GM23338 (cell line): ENCODE results near the gene BMP8B. TPM values are rescaled to one million over a fixed set of nuclear protein-coding genes. Genes with fewer than 3 reads are reported as not detected.

Source experiments
- ATAC-seq: fragments of 200-7000 bp; cut with Tn5 transposase; 3 replicates; pipeline ENCODE4 v1.9.1; 2020
- DNase-seq: peaks from one replicate; pipeline ENCODE4 v3.0.0-alpha.2; 2015; ENCODE audit warnings: low spot score
- H2AFZ ChIP-seq: fragments of 200-600 bp; sonication (generic); 2 replicates; pipeline ENCODE4 v1.8.0; 2016; ENCODE audit warnings: antibody characterized with exemption, mild to moderate bottlenecking, moderate library complexity
- H3F3A ChIP-seq: fragments of 200-600 bp; sonication (generic); replicated peaks from 2 replicates; pipeline ENCODE4 v1.8.0; 2017; ENCODE audit warnings: antibody characterized with exemption, mixed run types, low read depth
- H3K27ac ChIP-seq: fragments of 200-600 bp; sonication (generic); 2 replicates; pipeline ENCODE4 v1.6.1; 2016; ENCODE audit warnings: low read depth
- H3K27me3 ChIP-seq: fragments of 200-600 bp; sonication (generic); 2 replicates; pipeline ENCODE4 v1.8.0; 2016; ENCODE audit warnings: mild to moderate bottlenecking, mixed run types, moderate library complexity; ENCODE audit not compliant: insufficient read depth
- H3K36me3 ChIP-seq: fragments of 200-600 bp; sonication (generic); 2 replicates; pipeline ENCODE4 v1.8.0; 2016; ENCODE audit warnings: mild to moderate bottlenecking; ENCODE audit not compliant: insufficient read depth
- H3K4me1 ChIP-seq: fragments of 200-600 bp; sonication (generic); 2 replicates; pipeline ENCODE4 v1.8.0; 2016; ENCODE audit warnings: mild to moderate bottlenecking, moderate library complexity; ENCODE audit not compliant: insufficient read depth
- H3K4me2 ChIP-seq: fragments of 200-600 bp; sonication (generic); 2 replicates; pipeline ENCODE4 v1.7.1; 2017; ENCODE audit warnings: mixed run types
- H3K4me3 ChIP-seq: fragments of 200-600 bp; sonication (generic); 2 replicates; pipeline ENCODE4 v1.6.1; 2016; ENCODE audit warnings: mixed run types
- H3K79me2 ChIP-seq: fragments of 200-600 bp; sonication (generic); replicated peaks from 2 replicates; pipeline ENCODE4 v1.8.0; 2017; ENCODE audit warnings: mild to moderate bottlenecking; ENCODE audit not compliant: insufficient read depth
- H3K9me2 ChIP-seq: fragments of 200-600 bp; sonication (generic); 2 replicates; pipeline ENCODE4 v1.8.0; 2017; ENCODE audit not compliant: insufficient read depth
- H4K20me1 ChIP-seq: fragments of 200-600 bp; sonication (generic); replicated peaks from 2 replicates; pipeline ENCODE4 v1.8.0; 2017; ENCODE audit warnings: mild to moderate bottlenecking; ENCODE audit not compliant: insufficient read depth
- H3K27ac Mint-ChIP-seq: 2 replicates; pipeline ENCODE4 v1.8.0; 2020; ENCODE audit warnings: inconsistent platforms, mild to moderate bottlenecking, moderate library complexity, mixed read lengths
- H3K27me3 Mint-ChIP-seq: 3 replicates; pipeline ENCODE4 v1.8.0; 2022; ENCODE audit warnings: low read depth, mild to moderate bottlenecking, moderate library complexity, mixed read lengths, inconsistent platforms; ENCODE audit not compliant: insufficient read depth, poor library complexity
- H3K36me3 Mint-ChIP-seq: 3 replicates; pipeline ENCODE4 v1.8.0; 2021; ENCODE audit warnings: low read depth, mild to moderate bottlenecking, inconsistent platforms, moderate library complexity, mixed read lengths
- H3K4me1 Mint-ChIP-seq: 3 replicates; pipeline ENCODE4 v1.8.0; 2020; ENCODE audit warnings: mild to moderate bottlenecking, inconsistent platforms, mixed read lengths
- H3K4me3 Mint-ChIP-seq: 3 replicates; pipeline ENCODE4 v1.8.0; 2021; ENCODE audit warnings: moderate library complexity, mild to moderate bottlenecking, inconsistent platforms, mixed read lengths
- H3K9me3 Mint-ChIP-seq: 3 replicates; pipeline ENCODE4 v1.8.0; 2020; ENCODE audit warnings: moderate library complexity, mild to moderate bottlenecking, inconsistent platforms, mixed read lengths
- CREB1 ChIP-seq: fragments of 250-450 bp; sonication (Bioruptor Pico); IDR thresholded peaks from 2 replicates; pipeline ENCODE4 v1.5.0; 2020; ENCODE audit warnings: low read depth, mild to moderate bottlenecking, moderate library complexity
- EZH2 ChIP-seq: fragments of 200-600 bp; sonication (generic); IDR thresholded peaks from one replicate; pipeline ENCODE4 v1.8.0; 2017; ENCODE audit warnings: antibody characterized with exemption, mild to moderate bottlenecking, low read depth; ENCODE audit not compliant: unreplicated experiment
- EZH2phosphoT487 ChIP-seq: fragments of 200-600 bp; sonication (generic); IDR thresholded peaks from one replicate; pipeline ENCODE4 v1.8.1; 2018; ENCODE audit warnings: antibody characterized with exemption; ENCODE audit not compliant: unreplicated experiment
- JUNB ChIP-seq: IDR thresholded peaks from one replicate; pipeline ENCODE4 v1.6.1; 2016; ENCODE audit warnings: antibody characterized with exemption; ENCODE audit not compliant: unreplicated experiment
- NANOG ChIP-seq: IDR thresholded peaks from 2 replicates; pipeline ENCODE4 v1.6.1; 2016; ENCODE audit warnings: antibody characterized with exemption, borderline replicate concordance
- POLR2AphosphoS5 ChIP-seq: IDR thresholded peaks from 2 replicates; pipeline ENCODE4 v1.6.1; 2016; ENCODE audit warnings: antibody characterized with exemption, low read depth
- STAT1 ChIP-seq: IDR thresholded peaks from one replicate; pipeline ENCODE4 v1.6.1; 2016; ENCODE audit warnings: antibody characterized with exemption; ENCODE audit not compliant: unreplicated experiment
- ZNF114 ChIP-seq: fragments of 250-450 bp; sonication (Bioruptor Pico); IDR thresholded peaks from 2 replicates; pipeline ENCODE4 v1.5.0; 2020; ENCODE audit warnings: mild to moderate bottlenecking, moderate library complexity
- ZNF331 ChIP-seq: fragments of 250-450 bp; sonication (Bioruptor Pico); IDR thresholded peaks from 2 replicates; pipeline ENCODE4 v1.5.0; 2020; ENCODE audit warnings: low read depth, mild to moderate bottlenecking, moderate library complexity
- polyA plus RNA-seq: library from polyadenylated mRNA; unstranded; fragments of >200 nt; fragmentation: Nextera tagmentation; extraction: Ambion mirVana; gene quantifications from 2 replicates; pipeline ENCODE4 v1.2.1, GENCODE V29; 2016
- total RNA-seq: library from RNA; depleted of rRNA; stranded (reverse); fragments of >200 nt; shearing (Covaris generic); gene quantifications from 2 replicates; pipeline ENCODE4 v1.2.3, GENCODE V29; 2014
- TF ChIP-seq, protein P1 (sequence below): IDR thresholded peaks from one replicate; pipeline ENCODE4 v1.6.1; 2018; ENCODE audit warnings: antibody characterized with exemption; ENCODE audit not compliant: unreplicated experiment
- TF ChIP-seq, protein P2 (sequence below), 2 experiments: fragments of 200-600 bp in 1 of 2; sonication (generic) in 1 of 2; conservative IDR thresholded peaks; 2 replicates each; pipeline versions ENCODE4 v1.5.1 to v1.6.1; 2016 to 2017; ENCODE audit warnings: antibody characterized with exemption in 2 of 2, low read depth in 2 of 2, mild to moderate bottlenecking in 2 of 2, moderate library complexity in 1 of 2
- TF ChIP-seq, protein P3 (sequence below): fragments of 250-450 bp; sonication (Bioruptor Pico); IDR thresholded peaks from 2 replicates; pipeline ENCODE4 v1.5.0; 2020; ENCODE audit warnings: mild to moderate bottlenecking, moderate library complexity
- TF ChIP-seq, protein P4 (sequence below): IDR thresholded peaks from 2 replicates; pipeline ENCODE4 v1.6.1; 2016; ENCODE audit warnings: antibody characterized with exemption

Gene BMP8B
- total and polyA plus RNA-seq, 2 experiments from 2014 or later = 0.16 to 0.90 TPM

DNA sequence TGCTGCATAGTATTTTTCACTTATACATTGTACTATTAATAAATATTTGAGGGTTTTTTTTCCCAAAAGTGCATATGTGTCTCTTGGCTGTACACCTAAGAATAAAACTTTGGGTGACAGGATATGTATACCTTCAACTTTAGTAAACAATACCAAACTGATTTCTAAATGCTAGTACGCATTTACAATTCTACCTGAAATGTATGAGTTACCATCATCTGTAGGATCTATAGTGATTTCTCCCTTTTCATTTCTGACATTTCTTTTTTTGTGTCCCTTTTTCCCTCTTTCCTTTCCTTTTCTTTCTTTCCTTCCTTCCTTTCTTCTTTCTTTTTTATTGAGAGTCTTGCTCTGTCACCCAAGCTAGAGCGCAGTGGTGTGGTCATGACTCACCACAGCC lies 16.7 kb upstream of the BMP8B start:
- DNase-seq = no peak
- Histone ChIP-seq H3K4me1 (peaks cover 10% of the 10 kb centered on the region; the same call in 1 of the 2 replicates), H3F3A (no peaks in the 10 kb centered on the region), H3K4me2 (no peak overlapping the region), H3K9me2 (no peaks in the 10 kb centered on the region), H3K4me3 (no peak overlapping the region), H3K27me3 (no peaks in the 10 kb centered on the region), H2AFZ (no peak overlapping the region), H3K36me3 (peaks cover 5% of the 10 kb centered on the region; the same call in 1 of the 2 replicates), H3K79me2 (no peaks in the 10 kb centered on the region), H3K27ac (no peak overlapping the region), H4K20me1 (no peaks in the 10 kb centered on the region)
- Mint-ChIP-seq H3K27me3 (peaks cover 1% of the 10 kb centered on the region), H3K4me3 (no peak overlapping the region), H3K36me3 (no peaks in the 10 kb centered on the region; the same call in 2 of the 3 replicates), H3K4me1 (peaks cover 8% of the 10 kb centered on the region), H3K27ac (no peak overlapping the region), H3K9me3 (peaks cover 19% of the 10 kb centered on the region)
- TF ChIP-seq, protein P1, sequence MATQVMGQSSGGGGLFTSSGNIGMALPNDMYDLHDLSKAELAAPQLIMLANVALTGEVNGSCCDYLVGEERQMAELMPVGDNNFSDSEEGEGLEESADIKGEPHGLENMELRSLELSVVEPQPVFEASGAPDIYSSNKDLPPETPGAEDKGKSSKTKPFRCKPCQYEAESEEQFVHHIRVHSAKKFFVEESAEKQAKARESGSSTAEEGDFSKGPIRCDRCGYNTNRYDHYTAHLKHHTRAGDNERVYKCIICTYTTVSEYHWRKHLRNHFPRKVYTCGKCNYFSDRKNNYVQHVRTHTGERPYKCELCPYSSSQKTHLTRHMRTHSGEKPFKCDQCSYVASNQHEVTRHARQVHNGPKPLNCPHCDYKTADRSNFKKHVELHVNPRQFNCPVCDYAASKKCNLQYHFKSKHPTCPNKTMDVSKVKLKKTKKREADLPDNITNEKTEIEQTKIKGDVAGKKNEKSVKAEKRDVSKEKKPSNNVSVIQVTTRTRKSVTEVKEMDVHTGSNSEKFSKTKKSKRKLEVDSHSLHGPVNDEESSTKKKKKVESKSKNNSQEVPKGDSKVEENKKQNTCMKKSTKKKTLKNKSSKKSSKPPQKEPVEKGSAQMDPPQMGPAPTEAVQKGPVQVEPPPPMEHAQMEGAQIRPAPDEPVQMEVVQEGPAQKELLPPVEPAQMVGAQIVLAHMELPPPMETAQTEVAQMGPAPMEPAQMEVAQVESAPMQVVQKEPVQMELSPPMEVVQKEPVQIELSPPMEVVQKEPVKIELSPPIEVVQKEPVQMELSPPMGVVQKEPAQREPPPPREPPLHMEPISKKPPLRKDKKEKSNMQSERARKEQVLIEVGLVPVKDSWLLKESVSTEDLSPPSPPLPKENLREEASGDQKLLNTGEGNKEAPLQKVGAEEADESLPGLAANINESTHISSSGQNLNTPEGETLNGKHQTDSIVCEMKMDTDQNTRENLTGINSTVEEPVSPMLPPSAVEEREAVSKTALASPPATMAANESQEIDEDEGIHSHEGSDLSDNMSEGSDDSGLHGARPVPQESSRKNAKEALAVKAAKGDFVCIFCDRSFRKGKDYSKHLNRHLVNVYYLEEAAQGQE = no peak
- TF ChIP-seq JUNB = no peak
- no peak for TF ChIP-seq POLR2AphosphoS5
- TF ChIP-seq, protein P2, sequence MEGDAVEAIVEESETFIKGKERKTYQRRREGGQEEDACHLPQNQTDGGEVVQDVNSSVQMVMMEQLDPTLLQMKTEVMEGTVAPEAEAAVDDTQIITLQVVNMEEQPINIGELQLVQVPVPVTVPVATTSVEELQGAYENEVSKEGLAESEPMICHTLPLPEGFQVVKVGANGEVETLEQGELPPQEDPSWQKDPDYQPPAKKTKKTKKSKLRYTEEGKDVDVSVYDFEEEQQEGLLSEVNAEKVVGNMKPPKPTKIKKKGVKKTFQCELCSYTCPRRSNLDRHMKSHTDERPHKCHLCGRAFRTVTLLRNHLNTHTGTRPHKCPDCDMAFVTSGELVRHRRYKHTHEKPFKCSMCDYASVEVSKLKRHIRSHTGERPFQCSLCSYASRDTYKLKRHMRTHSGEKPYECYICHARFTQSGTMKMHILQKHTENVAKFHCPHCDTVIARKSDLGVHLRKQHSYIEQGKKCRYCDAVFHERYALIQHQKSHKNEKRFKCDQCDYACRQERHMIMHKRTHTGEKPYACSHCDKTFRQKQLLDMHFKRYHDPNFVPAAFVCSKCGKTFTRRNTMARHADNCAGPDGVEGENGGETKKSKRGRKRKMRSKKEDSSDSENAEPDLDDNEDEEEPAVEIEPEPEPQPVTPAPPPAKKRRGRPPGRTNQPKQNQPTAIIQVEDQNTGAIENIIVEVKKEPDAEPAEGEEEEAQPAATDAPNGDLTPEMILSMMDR (conservative IDR thresholded peaks at IDR 0.05; ENCODE audit: low read depth in 2 of 2) = no peak
- TF ChIP-seq EZH2phosphoT487 = no peak
- no peak for TF ChIP-seq ZNF331 (CRISPR knock-in tag)
- TF ChIP-seq EZH2 = no peak
- TF ChIP-seq ZNF114 (CRISPR knock-in tag) = no peak
- TF ChIP-seq, protein P3, sequence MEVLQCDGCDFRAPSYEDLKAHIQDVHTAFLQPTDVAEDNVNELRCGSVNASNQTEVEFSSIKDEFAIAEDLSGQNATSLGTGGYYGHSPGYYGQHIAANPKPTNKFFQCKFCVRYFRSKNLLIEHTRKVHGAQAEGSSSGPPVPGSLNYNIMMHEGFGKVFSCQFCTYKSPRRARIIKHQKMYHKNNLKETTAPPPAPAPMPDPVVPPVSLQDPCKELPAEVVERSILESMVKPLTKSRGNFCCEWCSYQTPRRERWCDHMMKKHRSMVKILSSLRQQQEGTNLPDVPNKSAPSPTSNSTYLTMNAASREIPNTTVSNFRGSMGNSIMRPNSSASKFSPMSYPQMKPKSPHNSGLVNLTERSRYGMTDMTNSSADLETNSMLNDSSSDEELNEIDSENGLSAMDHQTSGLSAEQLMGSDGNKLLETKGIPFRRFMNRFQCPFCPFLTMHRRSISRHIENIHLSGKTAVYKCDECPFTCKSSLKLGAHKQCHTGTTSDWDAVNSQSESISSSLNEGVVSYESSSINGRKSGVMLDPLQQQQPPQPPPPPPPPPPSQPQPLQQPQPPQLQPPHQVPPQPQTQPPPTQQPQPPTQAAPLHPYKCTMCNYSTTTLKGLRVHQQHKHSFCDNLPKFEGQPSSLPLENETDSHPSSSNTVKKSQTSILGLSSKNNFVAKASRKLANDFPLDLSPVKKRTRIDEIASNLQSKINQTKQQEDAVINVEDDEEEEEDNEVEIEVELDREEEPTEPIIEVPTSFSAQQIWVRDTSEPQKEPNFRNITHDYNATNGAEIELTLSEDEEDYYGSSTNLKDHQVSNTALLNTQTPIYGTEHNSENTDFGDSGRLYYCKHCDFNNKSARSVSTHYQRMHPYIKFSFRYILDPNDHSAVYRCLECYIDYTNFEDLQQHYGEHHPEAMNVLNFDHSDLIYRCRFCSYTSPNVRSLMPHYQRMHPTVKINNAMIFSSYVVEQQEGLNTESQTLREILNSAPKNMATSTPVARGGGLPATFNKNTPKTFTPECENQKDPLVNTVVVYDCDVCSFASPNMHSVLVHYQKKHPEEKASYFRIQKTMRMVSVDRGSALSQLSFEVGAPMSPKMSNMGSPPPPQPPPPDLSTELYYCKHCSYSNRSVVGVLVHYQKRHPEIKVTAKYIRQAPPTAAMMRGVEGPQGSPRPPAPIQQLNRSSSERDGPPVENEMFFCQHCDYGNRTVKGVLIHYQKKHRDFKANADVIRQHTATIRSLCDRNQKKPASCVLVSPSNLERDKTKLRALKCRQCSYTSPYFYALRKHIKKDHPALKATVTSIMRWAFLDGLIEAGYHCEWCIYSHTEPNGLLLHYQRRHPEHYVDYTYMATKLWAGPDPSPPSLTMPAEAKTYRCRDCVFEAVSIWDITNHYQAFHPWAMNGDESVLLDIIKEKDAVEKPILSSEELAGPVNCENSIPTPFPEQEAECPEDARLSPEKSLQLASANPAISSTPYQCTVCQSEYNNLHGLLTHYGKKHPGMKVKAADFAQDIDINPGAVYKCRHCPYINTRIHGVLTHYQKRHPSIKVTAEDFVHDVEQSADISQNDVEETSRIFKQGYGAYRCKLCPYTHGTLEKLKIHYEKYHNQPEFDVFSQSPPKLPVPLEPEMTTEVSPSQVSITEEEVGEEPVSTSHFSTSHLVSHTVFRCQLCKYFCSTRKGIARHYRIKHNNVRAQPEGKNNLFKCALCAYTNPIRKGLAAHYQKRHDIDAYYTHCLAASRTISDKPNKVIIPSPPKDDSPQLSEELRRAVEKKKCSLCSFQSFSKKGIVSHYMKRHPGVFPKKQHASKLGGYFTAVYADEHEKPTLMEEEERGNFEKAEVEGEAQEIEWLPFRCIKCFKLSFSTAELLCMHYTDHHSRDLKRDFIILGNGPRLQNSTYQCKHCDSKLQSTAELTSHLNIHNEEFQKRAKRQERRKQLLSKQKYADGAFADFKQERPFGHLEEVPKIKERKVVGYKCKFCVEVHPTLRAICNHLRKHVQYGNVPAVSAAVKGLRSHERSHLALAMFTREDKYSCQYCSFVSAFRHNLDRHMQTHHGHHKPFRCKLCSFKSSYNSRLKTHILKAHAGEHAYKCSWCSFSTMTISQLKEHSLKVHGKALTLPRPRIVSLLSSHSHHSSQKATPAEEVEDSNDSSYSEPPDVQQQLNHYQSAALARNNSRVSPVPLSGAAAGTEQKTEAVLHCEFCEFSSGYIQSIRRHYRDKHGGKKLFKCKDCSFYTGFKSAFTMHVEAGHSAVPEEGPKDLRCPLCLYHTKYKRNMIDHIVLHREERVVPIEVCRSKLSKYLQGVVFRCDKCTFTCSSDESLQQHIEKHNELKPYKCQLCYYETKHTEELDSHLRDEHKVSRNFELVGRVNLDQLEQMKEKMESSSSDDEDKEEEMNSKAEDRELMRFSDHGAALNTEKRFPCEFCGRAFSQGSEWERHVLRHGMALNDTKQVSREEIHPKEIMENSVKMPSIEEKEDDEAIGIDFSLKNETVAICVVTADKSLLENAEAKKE (CRISPR knock-in tag) = no peak
- TF ChIP-seq, protein P4, sequence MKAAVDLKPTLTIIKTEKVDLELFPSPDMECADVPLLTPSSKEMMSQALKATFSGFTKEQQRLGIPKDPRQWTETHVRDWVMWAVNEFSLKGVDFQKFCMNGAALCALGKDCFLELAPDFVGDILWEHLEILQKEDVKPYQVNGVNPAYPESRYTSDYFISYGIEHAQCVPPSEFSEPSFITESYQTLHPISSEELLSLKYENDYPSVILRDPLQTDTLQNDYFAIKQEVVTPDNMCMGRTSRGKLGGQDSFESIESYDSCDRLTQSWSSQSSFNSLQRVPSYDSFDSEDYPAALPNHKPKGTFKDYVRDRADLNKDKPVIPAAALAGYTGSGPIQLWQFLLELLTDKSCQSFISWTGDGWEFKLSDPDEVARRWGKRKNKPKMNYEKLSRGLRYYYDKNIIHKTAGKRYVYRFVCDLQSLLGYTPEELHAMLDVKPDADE = no peak
- TF ChIP-seq NANOG = no peak
- TF ChIP-seq CREB1 (CRISPR knock-in tag) = no peak
- TF ChIP-seq STAT1 = no peak
- no peak for ATAC-seq
